ENCODE results near the gene NR2C1.

The NR2C1 gene

GRCh38 chr12:95077341-95077740 lies 3.9 kb upstream of the NR2C1 start:
- H3K9me3 ChIP-seq (ENCODE audit: control insufficient read depth, insufficient read depth, low read length) = no peaks in the 10 kb centered on the region
- peaks cover 30% of the 10 kb centered on the region for H3F3A ChIP-seq (ENCODE audit: control insufficient read depth, insufficient read depth)
- peaks cover 41% of the 10 kb centered on the region for H3K36me3 ChIP-seq (ENCODE audit: control insufficient read depth, low read length)
- TF ChIP-seq CTCF (IDR thresholded peaks at IDR 0.05; ENCODE audit: low read depth, low read length, poor library complexity, severe bottlenecking) (no peak), EZH2phosphoT487 (IDR thresholded peaks at IDR 0.05; ENCODE audit: borderline replicate concordance, low read length) (no peak)
- H3K9me2 ChIP-seq (replicated peaks; ENCODE audit: control insufficient read depth, low read length) = no peaks in the 10 kb centered on the region
- H3K4me2 ChIP-seq (ENCODE audit: low read length) = no peak overlapping the region
- H4K20me1 ChIP-seq (ENCODE audit: control insufficient read depth, insufficient read depth, low read depth, low read length) = no peaks in the 10 kb centered on the region
- H3K27me3 ChIP-seq (ENCODE audit: control insufficient read depth, low read length) = no peaks in the 10 kb centered on the region
- H3K4me3 ChIP-seq (ENCODE audit: low read length) = no peak overlapping the region
- peaks cover 10% of the 10 kb centered on the region for H3K79me2 ChIP-seq (ENCODE audit: control insufficient read depth, low read length)
- peaks cover 6% of the 10 kb centered on the region for H3K4me1 ChIP-seq (ENCODE audit: control insufficient read depth, low read length)
- no peak overlapping the region for H3K27ac ChIP-seq (ENCODE audit: low read depth, low read length)

- H3K79me2 ChIP-seq (ENCODE audit: control insufficient read depth, low read length) = peaks cover 36% of the 10 kb centered on the region
- H3K9me3 ChIP-seq (ENCODE audit: control insufficient read depth, insufficient read depth, low read length) = no peaks in the 10 kb centered on the region
- H3K4me1 ChIP-seq (ENCODE audit: control insufficient read depth, low read length) = peaks cover 18% of the 10 kb centered on the region
- H4K20me1 ChIP-seq (ENCODE audit: control insufficient read depth, insufficient read depth, low read depth, low read length) = no peaks in the 10 kb centered on the region
- TF ChIP-seq CTCF (IDR thresholded peaks at IDR 0.05; ENCODE audit: low read depth, low read length, poor library complexity, severe bottlenecking) (no peak), EZH2phosphoT487 (IDR thresholded peaks at IDR 0.05; ENCODE audit: borderline replicate concordance, low read length) (no peak)
- no peak overlapping the region for H3K27ac ChIP-seq (ENCODE audit: low read depth, low read length)
- H3K27me3 ChIP-seq (ENCODE audit: control insufficient read depth, low read length) = no peaks in the 10 kb centered on the region
- no peak overlapping the region for H3K4me2 ChIP-seq (ENCODE audit: low read length)
- no peaks in the 10 kb centered on the region for H3K9me2 ChIP-seq (replicated peaks; ENCODE audit: control insufficient read depth, low read length)
- H3F3A ChIP-seq (ENCODE audit: control insufficient read depth, insufficient read depth) = peaks cover 25% of the 10 kb centered on the region
- H3K36me3 ChIP-seq (ENCODE audit: control insufficient read depth, low read length) = peaks cover 29% of the 10 kb centered on the region
- H3K4me3 ChIP-seq (ENCODE audit: low read length) = no peak overlapping the region
Measured at GRCh38 chr12:95074766-95075165, 1.3 kb upstream of the NR2C1 start.

- peaks cover 25% of the 10 kb centered on the region for H3F3A ChIP-seq (ENCODE audit: control insufficient read depth, insufficient read depth)
- no peaks in the 10 kb centered on the region for H3K9me2 ChIP-seq (replicated peaks; ENCODE audit: control insufficient read depth, low read length)
- H3K9me3 ChIP-seq (ENCODE audit: control insufficient read depth, insufficient read depth, low read length) = no peaks in the 10 kb centered on the region
- H3K79me2 ChIP-seq (ENCODE audit: control insufficient read depth, low read length) = peaks cover 45% of the 10 kb centered on the region
- H3K27ac ChIP-seq (ENCODE audit: low read depth, low read length) = no peak overlapping the region
- no peaks in the 10 kb centered on the region for H4K20me1 ChIP-seq (ENCODE audit: control insufficient read depth, insufficient read depth, low read depth, low read length)
- peaks cover 18% of the 10 kb centered on the region for H3K4me1 ChIP-seq (ENCODE audit: control insufficient read depth, low read length)
- peaks cover 30% of the 10 kb centered on the region for H3K36me3 ChIP-seq (ENCODE audit: control insufficient read depth, low read length)
- H3K4me2 ChIP-seq (ENCODE audit: low read length) = peak overlapping the region; percentile 62
- peak; percentile 78 for TF ChIP-seq CTCF (IDR thresholded peaks at IDR 0.05; ENCODE audit: low read depth, low read length, poor library complexity, severe bottlenecking)
- no peak for TF ChIP-seq EZH2phosphoT487 (IDR thresholded peaks at IDR 0.05; ENCODE audit: borderline replicate concordance, low read length)
- no peaks in the 10 kb centered on the region for H3K27me3 ChIP-seq (ENCODE audit: control insufficient read depth, low read length)
- H3K4me3 ChIP-seq (ENCODE audit: low read length) = peak overlapping the region; percentile 98
Measured at GRCh38 chr12:95073698-95074520, 491 bp upstream of the NR2C1 start.
